ENCODE measurements around the gene CNOT6.

The CNOT6 gene

GRCh38 chr5:180586870-180587269 lies 92.7 kb downstream of the CNOT6 start:
- Histone ChIP-seq H3K9ac (ENCODE audit: low read length) (no peak overlapping the region), H3K9me3 (ENCODE audit: low read length) (no peaks in the 10 kb centered on the region), H3K36me3 (ENCODE audit: insufficient read depth, low read length) (no peaks in the 10 kb centered on the region), H3K27ac (ENCODE audit: low read depth, low read length) (no peak overlapping the region), H3K4me1 (ENCODE audit: insufficient read depth, low read length) (no peaks in the 10 kb centered on the region), H3K4me3 (ENCODE audit: low read depth in 1 of 2, low read length in 2 of 2) (no peak overlapping the region), H3K27me3 (ENCODE audit: control insufficient read depth in 1 of 2, insufficient read depth in 2 of 2, low read length in 2 of 2) (peaks cover 0 to 26% of the 10 kb centered on the region in 2 donors)

- H3K36me3 ChIP-seq (ENCODE audit: insufficient read depth, low read length): no peaks in the 10 kb centered on the region
- no peak overlapping the region for H3K27ac ChIP-seq (ENCODE audit: low read depth, low read length)
- H3K4me1 ChIP-seq (ENCODE audit: insufficient read depth, low read length): no peaks in the 10 kb centered on the region
- no peak overlapping the region for H3K4me3 ChIP-seq (ENCODE audit: low read depth in 1 of 2, low read length in 2 of 2)
- H3K9ac ChIP-seq (ENCODE audit: low read length): no peak overlapping the region
- H3K27me3 ChIP-seq (ENCODE audit: control insufficient read depth in 1 of 2, insufficient read depth in 2 of 2, low read length in 2 of 2): peaks cover 0 to 26% of the 10 kb centered on the region in 2 donors
- H3K9me3 ChIP-seq (ENCODE audit: low read length): no peaks in the 10 kb centered on the region
These were observed 95.8 kb downstream of the CNOT6 start for GRCh38 chr5:180589771-180590542.

GRCh38 chr5:180590543-180591310 lies 96.5 kb downstream of the CNOT6 start:
- H3K27ac ChIP-seq (ENCODE audit: low read depth, low read length): no peak overlapping the region
- H3K4me3 ChIP-seq (ENCODE audit: low read depth in 1 of 2, low read length in 2 of 2): no peak overlapping the region
- peaks cover 0 to 26% of the 10 kb centered on the region in 2 donors for H3K27me3 ChIP-seq (ENCODE audit: control insufficient read depth in 1 of 2, insufficient read depth in 2 of 2, low read length in 2 of 2)

GRCh38 chr5:180591311-180591887 lies 97.2 kb downstream of the CNOT6 start, which contains the start of gene SCGB3A1:
Gene SCGB3A1, minus strand, starts transcription at chr5:180591499. Its CDS starts 37 bp downstream, at chr5:180591462.
- no peaks in the 10 kb centered on the region for H3K9me3 ChIP-seq (ENCODE audit: low read length)
- peaks cover 0 to 26% of the 10 kb centered on the region in 2 donors for H3K27me3 ChIP-seq (ENCODE audit: control insufficient read depth in 1 of 2, insufficient read depth in 2 of 2, low read length in 2 of 2)
- H3K4me1 ChIP-seq (ENCODE audit: insufficient read depth, low read length): no peaks in the 10 kb centered on the region
- H3K36me3 ChIP-seq (ENCODE audit: insufficient read depth, low read length): no peaks in the 10 kb centered on the region
- H3K9ac ChIP-seq (ENCODE audit: low read length): no peak within 1 kb of the TSS
- no peak within 1 kb of the TSS for H3K27ac ChIP-seq (ENCODE audit: low read depth, low read length)
- H3K4me3 ChIP-seq (ENCODE audit: low read depth in 1 of 2, low read length in 2 of 2): no peak within 1 kb of the TSS

More at GRCh38 chr5:180590543-180591310, 96.5 kb downstream of the CNOT6 start:
- Histone ChIP-seq H3K4me1 (ENCODE audit: insufficient read depth, low read length) (no peaks in the 10 kb centered on the region), H3K9me3 (ENCODE audit: low read length) (no peaks in the 10 kb centered on the region), H3K36me3 (ENCODE audit: insufficient read depth, low read length) (no peaks in the 10 kb centered on the region), H3K9ac (ENCODE audit: low read length) (no peak overlapping the region)

- no peak overlapping the region for H3K27ac ChIP-seq (ENCODE audit: low read depth, low read length)
These were observed 98.0 kb downstream of the CNOT6 start for GRCh38 chr5:180592176-180592575.

GRCh38 chr5:180593446-180594206 lies 99.4 kb downstream of the CNOT6 start:
- no peak overlapping the region for H3K4me3 ChIP-seq (ENCODE audit: low read depth in 1 of 2, low read length in 2 of 2)
- no peaks in the 10 kb centered on the region for H3K9me3 ChIP-seq (ENCODE audit: low read length)
- peaks cover 0 to 26% of the 10 kb centered on the region in 2 donors for H3K27me3 ChIP-seq (ENCODE audit: control insufficient read depth in 1 of 2, insufficient read depth in 2 of 2, low read length in 2 of 2)
- no peaks in the 10 kb centered on the region for H3K4me1 ChIP-seq (ENCODE audit: insufficient read depth, low read length)
- H3K36me3 ChIP-seq (ENCODE audit: insufficient read depth, low read length): no peaks in the 10 kb centered on the region
- H3K9ac ChIP-seq (ENCODE audit: low read length): no peak overlapping the region
- no peak overlapping the region for H3K27ac ChIP-seq (ENCODE audit: low read depth, low read length)

More at GRCh38 chr5:180592176-180592575, 98.0 kb downstream of the CNOT6 start:
- Histone ChIP-seq H3K4me1 (ENCODE audit: insufficient read depth, low read length) (no peaks in the 10 kb centered on the region), H3K4me3 (ENCODE audit: low read depth in 1 of 2, low read length in 2 of 2) (no peak overlapping the region), H3K9me3 (ENCODE audit: low read length) (no peaks in the 10 kb centered on the region), H3K36me3 (ENCODE audit: insufficient read depth, low read length) (no peaks in the 10 kb centered on the region), H3K9ac (ENCODE audit: low read length) (no peak overlapping the region), H3K27me3 (ENCODE audit: control insufficient read depth in 1 of 2, insufficient read depth in 2 of 2, low read length in 2 of 2) (peaks cover 0 to 26% of the 10 kb centered on the region in 2 donors)

GRCh38 chr5:180594311-180595045 lies 100.3 kb downstream of the CNOT6 start:
- Histone ChIP-seq H3K9me3 (ENCODE audit: low read length) (no peaks in the 10 kb centered on the region), H3K36me3 (ENCODE audit: insufficient read depth, low read length) (no peaks in the 10 kb centered on the region), H3K9ac (ENCODE audit: low read length) (no peak overlapping the region), H3K4me3 (ENCODE audit: low read depth in 1 of 2, low read length in 2 of 2) (no peak overlapping the region), H3K27ac (ENCODE audit: low read depth, low read length) (no peak overlapping the region), H3K4me1 (ENCODE audit: insufficient read depth, low read length) (no peaks in the 10 kb centered on the region), H3K27me3 (ENCODE audit: control insufficient read depth in 1 of 2, insufficient read depth in 2 of 2, low read length in 2 of 2) (peaks cover 0 to 23% of the 10 kb centered on the region in 2 donors)

GRCh38 chr5:180595046-180595379 lies 100.8 kb downstream of the CNOT6 start:
- Histone ChIP-seq H3K4me1 (ENCODE audit: insufficient read depth, low read length) (no peaks in the 10 kb centered on the region), H3K4me3 (ENCODE audit: low read depth in 1 of 2, low read length in 2 of 2) (no peak overlapping the region), H3K27ac (ENCODE audit: low read depth, low read length) (no peak overlapping the region)

GRCh38 chr5:180595381-180596114 lies 101.4 kb downstream of the CNOT6 start:
- Histone ChIP-seq H3K4me3 (ENCODE audit: low read depth in 1 of 2, low read length in 2 of 2) (no peak overlapping the region), H3K9me3 (ENCODE audit: low read length) (no peaks in the 10 kb centered on the region), H3K36me3 (ENCODE audit: insufficient read depth, low read length) (no peaks in the 10 kb centered on the region), H3K4me1 (ENCODE audit: insufficient read depth, low read length) (no peaks in the 10 kb centered on the region), H3K27ac (ENCODE audit: low read depth, low read length) (no peak overlapping the region), H3K27me3 (ENCODE audit: control insufficient read depth in 1 of 2, insufficient read depth in 2 of 2, low read length in 2 of 2) (peaks cover 0 to 12% of the 10 kb centered on the region in 2 donors), H3K9ac (ENCODE audit: low read length) (no peak overlapping the region)

More at GRCh38 chr5:180595046-180595379, 100.8 kb downstream of the CNOT6 start:
- Histone ChIP-seq H3K9me3 (ENCODE audit: low read length) (no peaks in the 10 kb centered on the region), H3K27me3 (ENCODE audit: control insufficient read depth in 1 of 2, insufficient read depth in 2 of 2, low read length in 2 of 2) (peaks cover 0 to 17% of the 10 kb centered on the region in 2 donors), H3K9ac (ENCODE audit: low read length) (no peak overlapping the region), H3K36me3 (ENCODE audit: insufficient read depth, low read length) (no peaks in the 10 kb centered on the region)

- Histone ChIP-seq H3K4me3 (ENCODE audit: low read depth in 1 of 2, low read length in 2 of 2) (no peak overlapping the region), H3K4me1 (ENCODE audit: insufficient read depth, low read length) (no peaks in the 10 kb centered on the region), H3K9ac (ENCODE audit: low read length) (no peak overlapping the region), H3K9me3 (ENCODE audit: low read length) (no peaks in the 10 kb centered on the region), H3K36me3 (ENCODE audit: insufficient read depth, low read length) (no peaks in the 10 kb centered on the region), H3K27me3 (ENCODE audit: control insufficient read depth in 1 of 2, insufficient read depth in 2 of 2, low read length in 2 of 2) (peaks cover 0 to 5% of the 10 kb centered on the region in 2 donors), H3K27ac (ENCODE audit: low read depth, low read length) (no peak overlapping the region)
These were observed 102.0 kb downstream of the CNOT6 start for GRCh38 chr5:180596115-180596667.
